Keratinocyte (primary cell): ENCODE data around the gene KCNJ13. TPM values are rescaled to one million over a fixed set of nuclear protein-coding genes. Genes with fewer than 3 reads are reported as not detected.

Experiments
- polyA plus RNA-seq, 5 experiments: library from polyadenylated mRNA; depleted of rRNA in 3 of 5; stranded (reverse) in 3 of 5; stranded (forward) in 1 of 5; unstranded in 1 of 5; fragments of >200 nt; gene quantifications; 1 replicate in 1 of 5; 2 replicates in 3 of 5; 3 replicates in 1 of 5; pipeline versions ENCODE4 v1.2.1 to v1.2.3, GENCODE V29; 2011 to 2012; ENCODE audit warnings: missing spikeins in 2 of 5, low read depth in 1 of 5, low replicate concordance in 1 of 5
- small RNA-seq, 3 experiments: library from RNA; depleted of rRNA; stranded (forward); fragments of <200 nt; gene quantifications; one replicate each; pipeline ENCODE3, GENCODE V24; 2012; ENCODE audit warnings: low read depth in 3 of 3, low replicate concordance in 1 of 3; ENCODE audit not compliant: insufficient read length in 3 of 3

The KCNJ13 gene
- polyA plus RNA-seq, 1 donor (not counting 4 experiments of a cell fraction or from before 2014, with no cell fraction given), result not detected

Small RNA genes within 50 kb of the gene (small RNA-seq; reads per million reads assigned to genes)
- 0 reads per million in 3 experiments for gene RNU6-107P

Other genes starting within 250 kb of the KCNJ13 start
- gene CHRNG, start 236.9 kb downstream of the KCNJ13 start, polyA plus RNA-seq, result not detected in 3 replicates
- 0.67 to 2.3 TPM (median 1.7 TPM) in 3 replicates for gene TIGD1, start 226.0 kb downstream of the KCNJ13 start, polyA plus RNA-seq
- 41.5 to 82.7 TPM (median 79.2 TPM) in 3 replicates for gene EIF4E2, start 225.9 kb downstream of the KCNJ13 start, polyA plus RNA-seq
- gene EFHD1, start 143.0 kb downstream of the KCNJ13 start, polyA plus RNA-seq, result not detected in 3 replicates
- 27.1 to 35.5 TPM (median 32.8 TPM) in 3 replicates for gene GIGYF2, start 79.2 kb downstream of the KCNJ13 start, polyA plus RNA-seq
- gene SNORC, start 93.7 kb upstream of the KCNJ13 start, polyA plus RNA-seq, result 0.66 to 1.3 TPM (median 0.83 TPM) in 3 replicates
- 0.03 to 0.17 TPM (median 0.13 TPM) in 3 replicates for gene NGEF, start 236.7 kb upstream of the KCNJ13 start, polyA plus RNA-seq